Measurements from ENCODE around the gene FFAR2.

GRCh38 chr19:35416331-35416730 is 31.7 kb upstream of the FFAR2 start:
- no peak for TF ChIP-seq EP300 (IDR thresholded peaks at IDR 0.05; ENCODE audit: borderline replicate concordance)
- TF ChIP-seq, protein P1, sequence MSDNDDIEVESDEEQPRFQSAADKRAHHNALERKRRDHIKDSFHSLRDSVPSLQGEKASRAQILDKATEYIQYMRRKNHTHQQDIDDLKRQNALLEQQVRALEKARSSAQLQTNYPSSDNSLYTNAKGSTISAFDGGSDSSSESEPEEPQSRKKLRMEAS (IDR thresholded peaks at IDR 0.05), result no peak
- TF ChIP-seq CREB1 (IDR thresholded peaks at IDR 0.05; ENCODE audit: low read depth), result no peak
- TF ChIP-seq USF1 (IDR thresholded peaks at IDR 0.05), result no peak
- TF ChIP-seq TEAD4 (IDR thresholded peaks at IDR 0.05), result no peak
- no peak for TF ChIP-seq FOXM1 (IDR thresholded peaks at IDR 0.05; ENCODE audit: borderline replicate concordance, low read depth)
